IPS-15b (cell line): ENCODE measurements around the gene UQCC2.

Experiments used
- H3K27me3 ChIP-seq: one replicate; pipeline ENCODE4 v1.6.1; 2013; ENCODE audit warnings: low read length; ENCODE audit not compliant: control insufficient read depth, insufficient read depth
- H3K36me3 ChIP-seq: one replicate; pipeline ENCODE4 v1.6.1; 2013; ENCODE audit warnings: low read length; ENCODE audit not compliant: control insufficient read depth, insufficient read depth
- H3K4me1 ChIP-seq: one replicate; pipeline ENCODE4 v1.6.1; 2013; ENCODE audit warnings: mild to moderate bottlenecking, low read length; ENCODE audit not compliant: control insufficient read depth, insufficient read depth
- H3K4me3 ChIP-seq: one replicate; pipeline ENCODE4 v1.5.1; 2013; ENCODE audit warnings: low read depth, low read length
- H3K9ac ChIP-seq: one replicate; pipeline ENCODE4 v1.6.1; 2013; ENCODE audit warnings: low read depth, mild to moderate bottlenecking, low read length
- H3K9me3 ChIP-seq: one replicate; pipeline ENCODE4 v1.6.1; 2013; ENCODE audit warnings: mild to moderate bottlenecking, low read length; ENCODE audit not compliant: control insufficient read depth, insufficient read depth

The UQCC2 gene

GRCh38 chr6:33672808-33673207, 38.7 kb downstream of the UQCC2 start:
- Histone ChIP-seq H3K4me1 (no peaks in the 10 kb centered on the region), H3K9ac (no peak overlapping the region), H3K27me3 (no peaks in the 10 kb centered on the region), H3K36me3 (peaks cover 71% of the 10 kb centered on the region), H3K9me3 (no peaks in the 10 kb centered on the region), H3K4me3 (no peak overlapping the region)

- H3K4me3 ChIP-seq: no peak overlapping the region
- no peaks in the 10 kb centered on the region for H3K9me3 ChIP-seq
- H3K9ac ChIP-seq: no peak overlapping the region
- H3K36me3 ChIP-seq: peaks cover 72% of the 10 kb centered on the region
- H3K4me1 ChIP-seq: no peaks in the 10 kb centered on the region
- no peaks in the 10 kb centered on the region for H3K27me3 ChIP-seq
Observed at GRCh38 chr6:33671744-33672072, 39.8 kb downstream of the UQCC2 start.

GRCh38 chr6:33670971-33671743, 40.3 kb downstream of the UQCC2 start:
- no peak overlapping the region for H3K9ac ChIP-seq
- H3K4me1 ChIP-seq: no peaks in the 10 kb centered on the region
- no peak overlapping the region for H3K4me3 ChIP-seq
- peaks cover 67% of the 10 kb centered on the region for H3K36me3 ChIP-seq
- H3K9me3 ChIP-seq: no peaks in the 10 kb centered on the region
- H3K27me3 ChIP-seq: no peaks in the 10 kb centered on the region

DNA sequence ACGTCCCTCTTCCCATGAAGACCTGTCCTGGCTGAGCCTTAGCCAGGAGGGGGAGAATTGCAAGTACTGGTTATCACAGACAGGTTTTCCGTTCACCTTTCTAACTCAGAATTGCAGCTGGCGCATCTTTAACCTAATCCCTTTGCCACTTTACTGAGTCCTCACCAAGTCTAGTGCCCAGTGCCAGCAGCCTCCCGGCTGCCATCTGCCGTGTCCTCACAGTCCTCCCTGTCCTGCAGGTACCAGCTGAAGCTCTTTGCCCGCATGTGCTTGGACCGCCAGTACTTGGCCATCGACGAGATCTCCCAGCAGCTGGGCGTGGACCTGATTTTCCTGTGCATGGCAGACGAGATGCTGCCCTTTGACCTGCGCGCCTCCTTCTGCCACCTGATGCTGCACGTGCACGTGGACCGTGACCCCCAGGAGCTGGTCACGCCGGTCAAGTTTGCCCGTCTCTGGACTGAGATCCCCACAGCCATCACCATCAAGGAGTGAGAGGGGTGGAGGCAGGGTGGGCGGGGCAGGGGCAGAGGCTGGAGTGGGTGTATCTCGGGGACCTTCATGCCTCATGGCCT, 41.3 kb downstream of the UQCC2 start:
- no peak overlapping the region for H3K4me3 ChIP-seq
- no peaks in the 10 kb centered on the region for H3K9me3 ChIP-seq
- H3K9ac ChIP-seq: no peak overlapping the region
- H3K36me3 ChIP-seq: peaks cover 62% of the 10 kb centered on the region
- H3K4me1 ChIP-seq: no peaks in the 10 kb centered on the region
- no peaks in the 10 kb centered on the region for H3K27me3 ChIP-seq

GRCh38 chr6:33668914-33669313, 42.6 kb downstream of the UQCC2 start:
- no peaks in the 10 kb centered on the region for H3K27me3 ChIP-seq
- peaks cover 63% of the 10 kb centered on the region for H3K36me3 ChIP-seq
- no peaks in the 10 kb centered on the region for H3K4me1 ChIP-seq
- no peak overlapping the region for H3K9ac ChIP-seq
- no peaks in the 10 kb centered on the region for H3K9me3 ChIP-seq
- no peak overlapping the region for H3K4me3 ChIP-seq

GRCh38 chr6:33668328-33668727, 43.2 kb downstream of the UQCC2 start:
- Histone ChIP-seq H3K36me3 (peaks cover 57% of the 10 kb centered on the region), H3K9me3 (no peaks in the 10 kb centered on the region)

DNA sequence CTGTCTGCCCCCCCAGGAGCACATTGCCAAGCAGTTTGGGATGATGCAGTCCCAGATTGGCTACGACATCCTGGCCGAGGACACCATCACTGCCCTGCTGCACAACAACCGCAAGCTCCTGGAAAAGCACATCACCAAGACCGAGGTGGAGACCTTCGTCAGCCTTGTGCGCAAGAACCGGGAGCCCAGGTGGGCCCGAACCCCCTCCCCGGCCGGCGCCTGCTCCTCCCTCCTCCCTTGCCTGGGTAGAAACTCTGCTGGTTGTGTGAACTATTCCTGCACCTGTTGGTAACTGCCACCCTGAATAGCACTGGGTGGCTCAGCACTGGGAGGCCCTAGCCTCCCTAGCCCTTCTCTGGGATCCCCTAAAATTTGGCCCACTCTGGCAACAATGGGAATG, 43.7 kb downstream of the UQCC2 start:
- Histone ChIP-seq H3K9me3 (no peaks in the 10 kb centered on the region), H3K4me1 (no peaks in the 10 kb centered on the region), H3K27me3 (no peaks in the 10 kb centered on the region), H3K9ac (no peak overlapping the region), H3K36me3 (peaks cover 56% of the 10 kb centered on the region), H3K4me3 (no peak overlapping the region)

More at GRCh38 chr6:33668328-33668727, 43.2 kb downstream of the UQCC2 start:
- no peaks in the 10 kb centered on the region for H3K27me3 ChIP-seq
- H3K4me3 ChIP-seq: no peak overlapping the region
- no peaks in the 10 kb centered on the region for H3K4me1 ChIP-seq
- H3K9ac ChIP-seq: no peak overlapping the region

- H3K9me3 ChIP-seq: no peaks in the 10 kb centered on the region
- H3K9ac ChIP-seq: no peak overlapping the region
- H3K36me3 ChIP-seq: peaks cover 59% of the 10 kb centered on the region
- no peaks in the 10 kb centered on the region for H3K27me3 ChIP-seq
- H3K4me1 ChIP-seq: no peaks in the 10 kb centered on the region
- H3K4me3 ChIP-seq: no peak overlapping the region
Observed at GRCh38 chr6:33667072-33667471, 44.4 kb downstream of the UQCC2 start.

DNA sequence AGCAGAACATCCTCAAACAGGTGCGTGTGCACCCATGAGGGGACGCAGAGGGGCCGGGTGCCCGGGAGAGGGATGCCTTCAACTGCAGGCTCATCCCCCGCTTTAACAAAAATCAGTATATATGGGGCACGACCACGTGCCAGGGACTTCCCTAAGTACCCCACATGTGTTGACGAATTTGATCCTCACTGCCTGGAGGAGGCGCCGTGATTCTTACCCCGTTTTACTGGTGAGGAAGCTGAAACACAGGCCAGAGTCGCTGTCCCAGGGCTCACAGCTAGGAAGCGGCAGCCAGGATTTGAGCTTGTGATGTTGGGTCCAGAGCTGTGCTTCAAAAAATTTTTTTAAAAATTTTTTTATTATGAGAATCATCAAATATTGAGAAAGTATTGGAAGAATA, 45.5 kb downstream of the UQCC2 start:
- Histone ChIP-seq H3K9ac (no peak overlapping the region), H3K36me3 (peaks cover 52% of the 10 kb centered on the region), H3K27me3 (no peaks in the 10 kb centered on the region), H3K9me3 (no peaks in the 10 kb centered on the region), H3K4me1 (no peaks in the 10 kb centered on the region), H3K4me3 (no peak overlapping the region)

- Histone ChIP-seq H3K27me3 (no peaks in the 10 kb centered on the region), H3K9me3 (no peaks in the 10 kb centered on the region), H3K4me3 (no peak overlapping the region), H3K4me1 (no peaks in the 10 kb centered on the region), H3K9ac (no peak overlapping the region), H3K36me3 (peaks cover 44% of the 10 kb centered on the region)
Observed at GRCh38 chr6:33664506-33665057, 46.9 kb downstream of the UQCC2 start.

GRCh38 chr6:33663727-33664449, 47.6 kb downstream of the UQCC2 start:
- no peak overlapping the region for H3K4me3 ChIP-seq
- no peaks in the 10 kb centered on the region for H3K4me1 ChIP-seq
- H3K36me3 ChIP-seq: peaks cover 45% of the 10 kb centered on the region
- no peak overlapping the region for H3K9ac ChIP-seq
- H3K9me3 ChIP-seq: no peaks in the 10 kb centered on the region
- no peaks in the 10 kb centered on the region for H3K27me3 ChIP-seq
